Astrocyte (in vitro differentiated cells and primary cell): Measurements from ENCODE around the gene TXLNG.

ENCODE experiments used
- CTCF ChIP-seq: IDR thresholded peaks from 2 replicates; pipeline ENCODE4 v1.5.1; 2011; ENCODE audit warnings: low read depth, mild to moderate bottlenecking, inconsistent platforms, low read length, moderate library complexity; ENCODE audit not compliant: insufficient read depth
- EZH2 ChIP-seq: IDR thresholded peaks from 2 replicates; pipeline ENCODE4 v1.6.1; 2012; ENCODE audit warnings: mild to moderate bottlenecking, low read length, inconsistent platforms; ENCODE audit not compliant: insufficient read depth

- no peak for TF ChIP-seq CTCF
- TF ChIP-seq EZH2, result no peak
Measured at GRCh38 chrX:16819634-16820033, 33.4 kb downstream of the TXLNG start.
